ENCODE measurements around the gene PDZD7. TPM values are rescaled to one million over a fixed set of nuclear protein-coding genes. Genes with fewer than 3 reads are reported as not detected.

Gene PDZD7
- polyA plus RNA-seq, 1 donor from 2014 or later: 1.5 TPM

GRCh38 chr10:100998183-100998990 lies 32.5 kb downstream of the PDZD7 start:
- Histone ChIP-seq H3K9me3 (ENCODE audit: low read length) (no peaks in the 10 kb centered on the region), H3K27ac (ENCODE audit: low read length) (peak overlapping the region; percentile 85), H3K36me3 (ENCODE audit: insufficient read depth, low read length) (no peaks in the 10 kb centered on the region), H3F3A (ENCODE audit: insufficient read depth, low read length, poor library complexity, severe bottlenecking) (no peaks in the 10 kb centered on the region), H3K79me2 (replicated peaks; ENCODE audit: insufficient read depth, low read length) (peaks cover 22% of the 10 kb centered on the region), H3K27me3 (ENCODE audit: insufficient read depth, low read depth, low read length) (peaks cover 10% of the 10 kb centered on the region), H3K9ac (ENCODE audit: low read length) (peak overlapping the region; percentile 96), H3K4me3 (ENCODE audit: low read length) (peak overlapping the region; percentile 88), H4K20me1 (ENCODE audit: insufficient read depth) (no peaks in the 10 kb centered on the region), H3K9me2 (ENCODE audit: insufficient read depth, low read length) (no peaks in the 10 kb centered on the region), H3K4me2 (ENCODE audit: low read length) (peak overlapping the region; percentile 69), H2AFZ (ENCODE audit: low read depth, low read length) (peak overlapping the region; percentile 10)
- peak; percentile 75 for TF ChIP-seq POLR2AphosphoS5 (IDR thresholded peaks at IDR 0.05)
- TF ChIP-seq EZH2 (IDR thresholded peaks at IDR 0.05; ENCODE audit: borderline replicate concordance, insufficient read depth, low read length, poor library complexity, severe bottlenecking): no peak
- peak; percentile 59 for TF ChIP-seq EP300 (conservative IDR thresholded peaks at IDR 0.05; ENCODE audit: poor library complexity, severe bottlenecking)

- Histone ChIP-seq H2AFZ (ENCODE audit: low read depth, low read length) (peak overlapping the region; percentile 10), H4K20me1 (ENCODE audit: insufficient read depth) (no peaks in the 10 kb centered on the region), H3K36me3 (ENCODE audit: insufficient read depth, low read length) (no peaks in the 10 kb centered on the region), H3K4me3 (ENCODE audit: low read length) (peak overlapping the region; percentile 88), H3F3A (ENCODE audit: insufficient read depth, low read length, poor library complexity, severe bottlenecking) (no peaks in the 10 kb centered on the region), H3K9ac (ENCODE audit: low read length) (peak overlapping the region; percentile 96), H3K79me2 (replicated peaks; ENCODE audit: insufficient read depth, low read length) (peaks cover 19% of the 10 kb centered on the region), H3K27ac (ENCODE audit: low read length) (peak overlapping the region; percentile 85), H3K4me2 (ENCODE audit: low read length) (peak overlapping the region; percentile 25), H3K9me3 (ENCODE audit: low read length) (no peaks in the 10 kb centered on the region), H3K9me2 (ENCODE audit: insufficient read depth, low read length) (no peaks in the 10 kb centered on the region), H3K27me3 (ENCODE audit: insufficient read depth, low read depth, low read length) (peaks cover 10% of the 10 kb centered on the region)
- TF ChIP-seq CTCF (IDR thresholded peaks at IDR 0.05; ENCODE audit: poor library complexity, severe bottlenecking): peak; percentile 67
- TF ChIP-seq RAD21 (conservative IDR thresholded peaks at IDR 0.05): no peak
Observed at GRCh38 chr10:100997360-100998182, 33.4 kb downstream of the PDZD7 start.

GRCh38 chr10:100996678-100997359 lies 34.1 kb downstream of the PDZD7 start:
- no peaks in the 10 kb centered on the region for H3K9me3 ChIP-seq (ENCODE audit: low read length)
- H2AFZ ChIP-seq (ENCODE audit: low read depth, low read length): no peak overlapping the region
- no peaks in the 10 kb centered on the region for H3K36me3 ChIP-seq (ENCODE audit: insufficient read depth, low read length)
- no peaks in the 10 kb centered on the region for H3F3A ChIP-seq (ENCODE audit: insufficient read depth, low read length, poor library complexity, severe bottlenecking)
- H3K27me3 ChIP-seq (ENCODE audit: insufficient read depth, low read depth, low read length): peaks cover 10% of the 10 kb centered on the region
- no peak overlapping the region for H3K27ac ChIP-seq (ENCODE audit: low read length)
- TF ChIP-seq EP300 (conservative IDR thresholded peaks at IDR 0.05; ENCODE audit: poor library complexity, severe bottlenecking) (no peak), REST (IDR thresholded peaks at IDR 0.05; ENCODE audit: borderline replicate concordance) (no peak), POLR2AphosphoS5 (IDR thresholded peaks at IDR 0.05) (no peak), SMC3 (conservative IDR thresholded peaks at IDR 0.05; ENCODE audit: poor library complexity) (no peak), CTCF (IDR thresholded peaks at IDR 0.05; ENCODE audit: poor library complexity, severe bottlenecking) (no peak), MXI1 (conservative IDR thresholded peaks at IDR 0.05; ENCODE audit: poor library complexity, severe bottlenecking) (no peak), EZH2 (IDR thresholded peaks at IDR 0.05; ENCODE audit: borderline replicate concordance, insufficient read depth, low read length, poor library complexity, severe bottlenecking) (no peak), TAF1 (IDR thresholded peaks at IDR 0.05; ENCODE audit: low read depth) (no peak), RAD21 (conservative IDR thresholded peaks at IDR 0.05) (no peak)
- peak overlapping the region; percentile 96 for H3K9ac ChIP-seq (ENCODE audit: low read length)
- H3K4me2 ChIP-seq (ENCODE audit: low read length): no peak overlapping the region
- no peaks in the 10 kb centered on the region for H3K9me2 ChIP-seq (ENCODE audit: insufficient read depth, low read length)
- H3K79me2 ChIP-seq (replicated peaks; ENCODE audit: insufficient read depth, low read length): peaks cover 16% of the 10 kb centered on the region
- H3K4me3 ChIP-seq (ENCODE audit: low read length): peak overlapping the region; percentile 88
- H4K20me1 ChIP-seq (ENCODE audit: insufficient read depth): no peaks in the 10 kb centered on the region

All from neural cell (in vitro differentiated cells).